Stimulated activated CD4-positive, alpha-beta T cell treated with anti-CD3 and anti-CD28 coated beads, Interleukin-2, amount 100 ng/mL, for 4 hours (primary cell): ENCODE measurements around the gene EFCAB6.

Experiments used
- DNase-seq: peaks from one replicate; pipeline ENCODE4 v3.0.0-alpha.2; 2020; ENCODE audit warnings: low read depth

EFCAB6 gene

GRCh38 chr22:43639228-43639948 is 172.7 kb downstream of the EFCAB6 start:
- DNase-seq: no peak

DNA sequence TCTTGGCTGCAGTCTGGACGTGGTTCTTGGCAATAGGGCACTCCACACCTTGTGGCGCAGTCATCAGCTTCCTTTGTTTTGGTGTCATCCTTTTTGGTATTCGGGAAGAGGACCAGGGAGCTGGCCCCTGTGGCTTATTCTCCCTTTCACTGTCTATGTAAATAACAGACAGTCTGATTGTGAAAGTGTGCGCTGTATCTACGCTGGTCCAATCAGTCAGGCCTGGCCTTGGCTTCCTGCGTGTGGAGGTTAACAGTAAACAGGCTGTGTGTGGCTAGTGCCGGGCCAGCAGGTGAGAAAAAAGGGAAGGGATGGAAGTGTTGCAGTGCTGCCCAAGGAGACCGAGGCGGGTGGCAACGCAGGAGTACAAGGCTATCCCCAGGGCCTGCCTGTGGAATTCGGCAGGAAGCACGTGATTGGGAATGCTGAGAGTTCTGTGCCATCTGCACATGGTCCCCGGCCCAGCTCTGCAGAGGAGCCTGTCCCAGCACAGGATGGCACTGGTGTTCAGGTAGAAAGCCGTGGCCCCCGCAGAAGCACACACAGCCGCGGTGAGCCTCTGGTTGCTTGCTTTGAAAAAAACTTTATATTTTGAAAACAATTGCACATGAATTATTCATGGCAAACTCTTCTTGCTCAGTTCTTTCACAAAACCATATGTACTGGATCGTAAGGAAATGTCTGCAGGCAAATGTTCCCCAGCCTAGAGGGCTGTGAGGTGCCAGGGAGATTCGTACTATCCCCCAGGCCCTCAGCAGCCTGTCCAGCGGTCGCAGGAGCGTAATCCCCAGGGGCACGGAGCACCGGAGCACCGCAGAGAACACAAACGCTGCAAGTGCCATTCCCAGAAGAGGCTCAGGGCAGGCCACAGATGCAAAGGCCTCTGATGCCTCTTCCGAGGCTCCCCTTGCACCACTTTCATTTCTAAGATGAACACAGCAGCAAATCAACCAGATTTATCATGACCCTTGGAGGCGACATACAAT is 174.5 kb downstream of the EFCAB6 start:
- no peak for DNase-seq

DNA sequence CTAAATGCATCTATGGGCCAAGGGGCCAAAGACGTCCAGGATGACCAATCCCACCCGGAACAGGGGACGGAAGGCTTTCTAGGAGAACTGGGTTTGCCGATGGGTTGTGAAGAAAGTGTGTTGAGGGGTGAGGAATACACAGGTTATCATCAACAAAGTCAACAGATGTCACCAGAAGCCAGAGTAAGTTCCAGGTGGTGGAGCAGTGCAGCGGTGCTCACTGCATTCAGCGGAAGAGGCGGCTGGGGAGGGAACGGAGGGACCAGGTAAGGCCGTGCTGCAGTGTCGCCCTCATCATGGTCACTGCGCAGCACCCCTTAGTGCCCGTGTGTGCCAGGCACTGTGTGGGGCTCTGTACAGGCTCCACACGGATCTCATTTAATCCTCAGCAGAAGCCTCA is 176.0 kb downstream of the EFCAB6 start:
- DNase-seq: no peak

GRCh38 chr22:43635101-43635500 is 177.0 kb downstream of the EFCAB6 start:
- DNase-seq: no peak

- no peak for DNase-seq
Observed at GRCh38 chr22:43634316-43634715, 177.8 kb downstream of the EFCAB6 start.

- no peak for DNase-seq
Observed at GRCh38 chr22:43633631-43634285, 178.3 kb downstream of the EFCAB6 start.

DNA sequence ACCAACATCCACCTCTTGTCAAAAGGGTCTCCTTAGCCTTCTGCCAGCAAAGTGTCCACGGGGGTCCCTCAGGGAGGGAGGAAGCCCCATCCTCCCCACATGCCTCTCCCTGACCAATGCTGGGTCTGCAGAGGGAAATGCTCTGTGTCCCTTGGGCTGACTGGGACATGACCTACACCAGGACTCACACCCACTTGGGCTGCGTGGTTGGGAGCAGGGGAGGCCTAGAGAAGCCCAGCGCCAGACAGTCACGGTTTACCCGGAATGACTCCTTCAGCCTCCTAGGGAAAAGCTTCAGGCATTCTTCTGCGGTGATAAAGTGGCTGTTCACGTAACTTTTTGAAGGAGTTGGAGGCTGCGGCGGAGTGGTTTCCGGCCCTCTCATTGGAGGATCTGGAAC is 180.3 kb downstream of the EFCAB6 start:
- no peak for DNase-seq

DNA sequence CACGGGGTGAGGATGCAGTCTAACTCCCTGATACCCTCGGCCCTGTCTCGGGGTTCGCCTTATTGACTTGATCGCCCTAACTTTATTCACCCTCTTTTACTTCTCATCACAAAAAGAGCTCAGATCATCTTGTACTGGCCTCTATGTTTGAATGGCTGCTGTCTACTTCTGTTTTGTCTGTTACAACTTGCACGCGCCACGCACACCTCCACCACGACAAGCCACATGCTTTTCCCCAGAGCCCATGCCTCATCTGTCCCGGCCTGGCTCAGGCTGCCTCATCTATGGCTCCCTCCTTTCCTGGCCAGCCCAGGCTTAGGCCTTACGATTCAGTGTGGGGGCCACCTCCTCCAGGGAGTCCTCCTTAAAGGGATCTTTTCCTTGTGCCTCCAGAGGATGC is 180.9 kb downstream of the EFCAB6 start:
- DNase-seq: no peak

DNA sequence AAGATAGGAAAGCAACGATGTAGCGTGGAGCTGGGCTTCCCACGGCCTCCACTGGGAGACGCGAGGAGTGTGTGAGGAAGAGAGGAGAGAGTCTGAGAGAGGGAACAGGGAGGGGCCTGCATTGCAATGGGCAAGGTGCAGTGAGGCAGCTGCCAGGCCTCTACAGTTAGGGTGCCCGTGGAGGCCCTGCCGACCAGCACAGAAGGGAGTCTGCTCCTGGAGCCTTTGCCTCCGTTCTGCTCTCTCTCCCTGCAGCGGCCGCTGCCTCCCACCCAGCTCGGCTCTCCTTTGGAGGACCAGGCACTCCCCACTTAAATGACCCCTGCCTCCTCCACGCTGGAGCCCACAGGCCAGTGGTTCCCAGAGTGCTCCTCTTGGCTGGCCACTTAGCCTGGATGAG is 181.7 kb downstream of the EFCAB6 start:
- DNase-seq: no peak

GRCh38 chr22:43628250-43628649 is 183.9 kb downstream of the EFCAB6 start:
- no peak for DNase-seq

DNA sequence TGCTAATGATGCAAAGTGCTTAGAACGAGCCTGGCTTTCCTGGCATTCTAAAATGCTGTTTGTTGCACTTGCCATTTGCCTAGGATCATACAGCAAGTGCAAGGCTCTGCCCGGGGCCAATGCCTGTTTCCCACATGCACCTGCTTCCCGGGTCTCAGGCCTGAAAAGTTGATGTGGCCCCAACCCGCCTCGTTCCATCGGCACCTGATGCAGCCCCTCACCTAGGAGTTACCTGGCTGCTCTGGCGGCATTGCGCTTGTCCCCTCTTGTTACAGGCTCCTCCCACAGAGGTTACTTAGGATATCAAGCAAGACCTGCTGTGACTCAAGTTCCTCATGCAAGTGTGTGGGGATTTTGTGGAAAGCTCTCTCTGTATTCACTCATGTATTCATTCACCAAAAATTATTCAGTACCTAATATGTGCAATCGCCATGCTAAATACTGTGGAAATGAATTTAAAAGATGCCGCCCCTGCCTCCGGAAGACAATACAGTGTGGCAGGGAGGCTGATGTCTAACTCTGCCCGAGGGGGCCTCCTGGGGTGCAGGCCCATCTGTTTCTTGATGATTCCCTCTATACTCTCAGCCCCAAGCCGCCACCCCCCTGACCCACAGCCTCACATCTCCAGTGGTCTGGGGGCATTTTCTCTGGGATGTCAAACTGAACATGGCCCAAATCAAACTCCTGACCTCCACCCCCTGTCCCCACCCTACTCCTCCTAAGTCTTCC is 184.5 kb downstream of the EFCAB6 start:
- DNase-seq: no peak

- DNase-seq: no peak
Observed at GRCh38 chr22:43625242-43625641, 186.9 kb downstream of the EFCAB6 start.

GRCh38 chr22:43624144-43624998 is 187.7 kb downstream of the EFCAB6 start:
- DNase-seq: no peak

DNA sequence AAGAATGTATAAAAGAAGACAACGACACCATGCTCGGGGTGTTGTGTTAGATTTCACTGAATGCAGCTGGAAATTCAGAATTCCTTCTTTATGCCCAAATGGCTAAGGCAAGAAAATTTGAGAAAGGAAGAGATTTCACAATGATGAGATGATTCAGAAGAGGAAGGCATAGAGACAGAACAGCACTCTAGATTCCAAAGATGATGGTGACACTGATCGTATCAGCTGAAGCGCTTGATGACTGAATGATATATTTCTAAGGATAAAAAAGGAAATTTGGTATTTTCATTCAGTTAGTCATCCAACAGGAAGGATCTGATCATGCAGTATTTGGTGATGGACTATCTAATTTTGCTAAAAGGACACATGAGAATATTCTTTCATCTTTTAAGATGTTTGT is 189.2 kb downstream of the EFCAB6 start:
- no peak for DNase-seq

DNA sequence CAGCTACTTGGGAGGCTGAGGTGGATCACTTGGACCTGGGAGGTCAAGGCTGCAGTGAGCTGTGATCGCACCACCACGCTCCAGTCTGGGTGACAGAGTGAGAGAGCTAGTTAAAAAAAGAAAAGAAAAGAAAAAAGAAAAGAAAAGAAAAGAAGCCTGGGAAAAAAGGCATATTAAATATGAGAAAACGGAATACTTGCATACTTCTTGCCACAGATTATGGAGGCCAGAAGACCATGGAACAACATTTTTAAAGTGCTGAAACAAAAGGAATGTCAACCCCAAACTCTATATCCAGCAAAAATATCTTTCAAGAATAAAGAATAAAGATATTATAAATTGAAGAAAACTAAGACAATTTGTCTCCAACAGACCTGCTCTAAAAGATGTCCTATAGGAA is 191.9 kb downstream of the EFCAB6 start:
- no peak for DNase-seq

- DNase-seq: no peak
Observed at GRCh38 chr22:43618517-43618916, 193.6 kb downstream of the EFCAB6 start.

- no peak for DNase-seq
Observed at GRCh38 chr22:43616645-43617044, 195.5 kb downstream of the EFCAB6 start.

DNA sequence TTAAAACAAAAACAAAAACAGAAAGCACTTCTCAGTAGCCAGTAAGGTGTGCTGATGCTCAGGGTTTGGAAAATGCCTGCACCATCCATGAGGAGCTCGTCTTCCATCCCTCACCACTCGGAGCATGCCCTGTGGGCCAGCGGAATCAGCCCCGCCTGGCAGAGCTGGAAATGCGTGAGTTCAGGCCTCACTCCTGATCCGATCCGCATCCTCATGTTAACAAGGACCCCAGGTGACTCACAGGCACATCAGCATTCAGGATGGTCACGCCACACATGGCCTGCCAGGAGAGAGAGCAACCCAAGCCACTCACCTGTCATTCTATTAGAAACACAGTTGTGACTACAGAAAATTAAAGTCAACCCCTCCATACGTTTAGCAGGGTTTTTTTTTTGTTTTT is 211.8 kb downstream of the EFCAB6 start:
- no peak for DNase-seq

GRCh38 chr22:43592476-43592875 is 219.6 kb downstream of the EFCAB6 start:
- no peak for DNase-seq

DNA sequence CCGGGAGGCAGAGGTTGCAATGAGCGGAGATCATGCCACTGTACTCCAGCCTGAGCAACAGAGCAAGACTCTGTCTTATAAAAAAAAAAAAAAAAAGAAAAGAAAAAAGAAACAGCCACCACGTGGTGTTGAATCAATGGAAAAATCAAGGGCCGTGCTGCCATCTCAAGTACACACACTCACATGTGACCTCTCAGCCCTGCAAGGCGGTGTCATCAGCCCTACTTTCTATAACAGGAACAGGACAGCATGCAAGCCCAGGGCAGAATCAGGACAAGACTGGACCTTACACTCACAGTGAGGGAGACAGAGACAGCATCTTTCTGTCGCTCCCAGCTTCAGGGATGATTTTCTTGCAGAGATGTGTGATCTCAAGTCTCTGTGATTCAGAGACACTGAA is 220.7 kb downstream of the EFCAB6 start:
- DNase-seq: no peak

DNA sequence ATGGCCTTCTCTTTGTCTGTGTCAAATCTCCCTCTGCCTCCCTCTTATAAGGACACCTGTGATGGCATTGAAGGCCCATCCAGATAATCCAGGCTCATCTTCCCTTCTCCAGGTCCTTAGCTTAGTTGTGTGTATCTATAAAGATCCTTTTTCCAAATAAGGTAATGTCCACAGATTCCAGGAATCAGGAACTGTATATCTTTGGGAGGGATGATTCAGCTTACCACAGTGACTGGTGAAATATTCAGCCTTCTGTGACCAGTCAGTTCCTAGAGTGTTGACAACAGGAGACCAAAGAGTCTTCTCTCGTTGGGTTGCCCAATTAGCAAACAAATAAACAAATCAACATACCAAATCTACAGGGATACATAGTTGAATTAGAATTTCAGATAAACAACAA is 224.5 kb downstream of the EFCAB6 start:
- no peak for DNase-seq
